T-helper 2 cell (primary cell): Measurements from ENCODE around the gene OR8D4.
"Not testable (repeated sequence)": the region's sequence is repeated elsewhere in the genome, so short reads cannot be mapped to it uniquely, and the experiment has no call there.

Experiments used
- DNase-seq, 5 experiments: peaks; one replicate each; pipeline versions ENCODE4 v3.0.0 to v3.0.0-alpha.2; 2012 to 2022
- total RNA-seq, 2 donors: gene quantifications; one replicate each; lab custom pipeline; 2026; lab: John Stamatoyannopoulos, UW

Gene OR8D4
- total RNA-seq = 0 reads per million in 2 donors

DNA sequence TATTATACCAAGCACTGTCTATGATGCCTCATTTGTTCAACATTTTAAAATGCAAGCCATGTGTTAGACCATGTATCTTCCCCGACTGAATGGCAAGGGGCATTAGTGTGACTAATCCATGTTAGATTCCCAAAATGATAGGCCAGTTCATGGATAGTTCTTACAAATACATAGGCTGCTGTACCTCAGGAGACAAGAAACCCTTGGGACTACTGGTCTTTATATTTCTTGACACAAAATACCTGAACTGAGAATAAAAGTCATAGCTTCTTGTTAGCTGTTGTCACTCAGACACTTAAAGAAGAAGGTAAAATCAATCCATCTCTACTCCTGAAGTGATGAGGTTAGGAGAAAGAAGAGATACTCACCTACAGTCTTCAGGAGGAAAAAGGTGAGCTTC is at the start of gene OR8D4:
OR8D4 (plus strand) TSS at position 301 of the 400 bp plus-strand sequence. CDS start 4,265 bp downstream, outside the sequence.
- no peak for DNase-seq

DNA sequence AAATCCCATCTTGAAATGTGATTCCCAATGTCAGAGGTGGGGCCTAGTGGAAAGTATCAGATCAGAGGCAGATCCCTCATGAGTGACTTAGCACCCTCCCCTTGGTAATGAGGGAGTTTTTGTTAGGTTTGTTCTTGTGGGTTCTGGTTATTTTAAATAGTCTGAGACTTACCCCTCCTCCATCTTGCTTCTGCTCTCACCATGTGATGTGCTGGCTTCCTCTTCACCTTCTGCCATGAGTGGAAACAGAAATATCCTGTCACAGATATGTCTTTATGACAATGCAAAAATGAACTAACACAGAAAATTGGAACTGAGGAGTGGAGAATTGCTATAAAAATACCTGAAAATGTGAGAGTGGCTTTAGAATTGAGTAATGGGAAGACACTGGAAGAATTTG is 49.6 kb upstream of the OR8D4 start:
- no peak for DNase-seq

DNA sequence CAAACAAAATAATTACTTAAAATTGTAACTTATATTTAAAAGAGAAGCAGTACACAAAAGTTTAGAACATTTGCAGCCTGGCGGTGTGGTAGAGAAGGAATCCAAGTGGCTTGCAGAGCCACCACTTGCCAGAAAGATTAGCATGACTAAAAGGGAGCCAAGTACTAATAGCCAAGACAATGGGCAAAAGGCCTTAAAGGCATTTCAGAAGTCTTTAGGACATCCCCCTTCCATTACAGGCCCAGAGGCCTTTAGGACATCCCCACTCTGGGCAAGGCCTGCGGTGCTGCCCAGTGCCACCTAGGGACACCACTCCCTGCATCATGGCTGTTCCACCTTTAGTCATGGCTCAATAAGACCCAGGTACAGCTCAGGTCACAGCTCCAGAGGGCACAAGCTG is 48.9 kb upstream of the OR8D4 start:
- DNase-seq = no peak

- DNase-seq = no peak
These were observed 45.5 kb upstream of the OR8D4 start for GRCh38 chr11:123856444-123856843.

GRCh38 chr11:123859731-123860130 is 42.2 kb upstream of the OR8D4 start:
- DNase-seq = no peak

DNA sequence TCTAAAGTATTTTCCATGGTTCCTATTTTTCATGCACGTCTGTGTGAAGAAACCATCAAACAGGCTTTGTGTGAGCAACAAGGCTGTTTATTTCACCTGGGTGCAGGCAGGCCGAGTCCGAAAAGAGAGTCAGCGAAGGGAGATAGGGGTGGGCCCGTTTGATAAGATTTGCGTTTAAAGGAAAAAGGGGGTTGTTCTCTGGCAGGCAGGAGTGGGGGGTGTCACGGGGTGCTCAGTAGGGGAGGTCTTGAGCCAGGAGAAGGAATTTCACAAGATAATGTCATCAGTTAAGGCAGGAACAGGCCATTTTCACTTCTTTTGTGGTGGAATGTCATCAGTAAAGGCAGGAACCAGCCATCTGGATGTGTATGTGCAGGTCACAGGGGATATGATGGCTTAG is 36.7 kb upstream of the OR8D4 start:
- DNase-seq = not testable (repeated sequence)

DNA sequence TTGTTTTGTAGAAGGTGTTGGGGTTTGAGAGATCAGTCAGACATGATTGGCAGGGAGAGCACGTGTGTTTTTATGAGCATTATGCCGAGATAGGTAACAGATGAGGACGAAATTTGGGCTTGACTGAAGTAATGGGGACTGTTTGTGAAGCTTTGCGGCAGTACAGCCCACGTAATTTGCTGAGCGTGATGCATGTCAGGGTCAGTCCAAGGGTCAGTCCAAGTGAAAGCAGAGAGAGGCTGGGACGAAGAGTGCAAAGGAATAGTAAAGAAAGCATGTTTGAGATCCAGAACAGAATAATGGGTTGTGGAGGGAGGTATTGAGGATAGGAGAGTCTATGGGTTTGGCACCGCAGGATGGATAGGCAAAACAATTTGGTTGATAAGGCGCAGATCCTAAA is 34.2 kb upstream of the OR8D4 start:
- DNase-seq = not testable (repeated sequence)

GRCh38 chr11:123880912-123881311 is 21.1 kb upstream of the OR8D4 start:
- DNase-seq = no peak

GRCh38 chr11:123885570-123885969 is 16.4 kb upstream of the OR8D4 start, which contains the start of gene TMEM225:
Gene TMEM225 (minus strand): TSS chr11:123885670. CDS start chr11:123885425, 245 bp downstream.
- DNase-seq = no peak

DNA sequence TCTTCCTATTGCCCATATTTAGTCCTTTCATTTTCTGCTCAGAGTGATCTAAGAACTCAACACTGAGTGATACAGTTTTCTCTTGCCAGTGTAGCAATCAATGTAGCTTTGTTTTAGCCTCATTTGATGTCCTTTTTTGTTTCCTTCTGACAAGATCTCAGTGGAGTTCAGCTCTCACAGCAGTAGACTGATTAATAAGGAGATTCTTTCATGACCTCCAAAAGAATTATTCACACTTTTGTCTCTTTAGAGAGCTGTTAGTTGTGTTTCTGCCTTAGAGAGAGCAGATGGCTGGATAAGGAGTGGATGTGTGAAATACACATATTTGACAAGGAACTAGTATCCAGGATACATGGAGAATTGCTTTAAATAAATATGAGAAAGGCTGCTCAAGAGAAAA is 9.9 kb upstream of the OR8D4 start:
- DNase-seq = no peak

DNA sequence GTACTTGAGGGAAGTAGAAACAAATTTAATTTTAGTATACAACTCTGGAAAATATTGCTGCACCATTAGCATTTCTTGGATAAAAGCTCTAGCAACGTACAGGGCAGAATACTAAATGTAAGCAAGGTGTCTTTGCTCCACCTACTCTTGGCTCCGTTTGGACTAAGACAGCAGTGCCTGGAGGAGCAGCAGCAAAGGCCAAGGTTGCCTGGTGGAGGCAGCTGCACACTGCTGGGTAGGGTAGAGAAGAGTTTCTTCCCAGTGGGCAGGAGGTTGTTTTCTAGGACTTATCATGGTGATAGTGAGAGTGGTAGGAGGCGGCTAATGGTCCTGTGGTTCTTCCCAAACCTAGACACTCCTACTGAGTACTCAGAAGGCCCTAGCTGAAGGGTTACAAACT is 2.2 kb upstream of the OR8D4 start:
- no peak for DNase-seq

DNA sequence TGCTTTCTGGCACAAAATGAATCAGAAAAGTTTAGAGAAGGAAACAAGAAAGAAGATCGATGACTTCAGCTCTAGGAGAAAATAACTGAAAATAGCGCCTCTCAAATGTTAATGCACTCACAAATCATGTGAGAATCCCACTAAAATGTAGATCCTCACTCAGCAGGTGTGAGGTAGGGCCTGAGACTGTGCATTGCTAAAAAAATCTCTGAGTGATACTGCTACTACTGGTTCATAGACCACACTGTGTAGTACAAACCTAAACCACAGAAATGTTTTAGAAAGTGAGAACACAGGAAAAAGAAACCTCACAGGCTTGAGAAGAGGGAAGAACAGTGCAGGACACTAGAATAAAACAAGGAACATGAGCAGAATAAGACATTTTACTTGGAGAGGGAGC is 2.0 kb downstream of the OR8D4 start:
- peak in 1 of 5 experiments; percentile 29 for DNase-seq

GRCh38 chr11:123904932-123905331 is 3.0 kb downstream of the OR8D4 start:
- DNase-seq = no peak

DNA sequence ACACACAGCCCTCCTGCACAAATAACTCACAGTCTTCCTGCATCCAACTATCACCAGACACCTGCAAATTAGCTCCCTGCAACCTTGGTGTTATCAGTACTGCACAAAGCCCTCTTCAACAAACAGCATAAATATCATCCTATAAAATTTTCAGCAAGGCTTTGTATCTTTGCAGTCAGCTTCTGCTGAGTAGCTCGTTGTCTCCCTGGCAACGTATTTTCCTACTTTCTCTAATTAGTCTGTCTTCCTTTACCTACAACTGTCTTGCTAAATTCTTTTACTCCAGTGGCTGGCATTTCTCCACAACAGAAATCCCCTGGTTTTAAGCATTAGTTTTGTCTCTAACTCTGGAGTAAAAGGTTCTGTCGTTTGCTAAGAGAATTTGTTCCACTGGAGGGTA is 3.9 kb downstream of the OR8D4 start:
- DNase-seq = no peak

GRCh38 chr11:123920943-123921342 is 19.0 kb downstream of the OR8D4 start:
- DNase-seq = no peak

GRCh38 chr11:123924027-123924426 is 22.1 kb downstream of the OR8D4 start:
- no peak for DNase-seq

- DNase-seq = no peak
These were observed 37.4 kb downstream of the OR8D4 start, which contains the start of gene OR4D5 for GRCh38 chr11:123939317-123939716. Gene OR4D5 (plus strand): TSS chr11:123939617. CDS start chr11:123939617, 0 bp downstream.

- no peak for DNase-seq
These were observed 40.4 kb downstream of the OR8D4 start for GRCh38 chr11:123942413-123942812.

DNA sequence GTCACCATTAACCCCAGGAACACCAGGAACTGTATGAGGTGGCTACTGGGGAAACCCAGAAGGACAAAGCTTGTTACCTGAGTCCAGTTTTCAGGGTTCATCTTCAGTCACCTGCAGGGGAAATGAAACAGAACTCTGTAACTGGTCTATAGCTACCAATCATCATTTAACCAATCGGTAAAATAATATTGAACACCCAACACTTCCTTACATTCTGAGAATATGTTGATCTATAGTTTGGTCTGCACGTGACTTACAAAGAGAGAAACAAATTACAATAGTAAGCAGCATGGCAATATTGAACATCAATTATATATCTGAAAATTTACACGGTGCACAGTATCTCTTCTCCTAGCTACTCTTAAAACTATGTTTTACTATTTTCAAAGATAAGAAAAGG is 41.8 kb downstream of the OR8D4 start, which contains the start of gene OR6T1:
OR6T1 (minus strand) TSS at position 101 of the 400 bp plus-strand sequence; CDS start at position 101, 0 bp downstream.
- no peak for DNase-seq

GRCh38 chr11:123945132-123945531 is 43.2 kb downstream of the OR8D4 start:
- no peak for DNase-seq

DNA sequence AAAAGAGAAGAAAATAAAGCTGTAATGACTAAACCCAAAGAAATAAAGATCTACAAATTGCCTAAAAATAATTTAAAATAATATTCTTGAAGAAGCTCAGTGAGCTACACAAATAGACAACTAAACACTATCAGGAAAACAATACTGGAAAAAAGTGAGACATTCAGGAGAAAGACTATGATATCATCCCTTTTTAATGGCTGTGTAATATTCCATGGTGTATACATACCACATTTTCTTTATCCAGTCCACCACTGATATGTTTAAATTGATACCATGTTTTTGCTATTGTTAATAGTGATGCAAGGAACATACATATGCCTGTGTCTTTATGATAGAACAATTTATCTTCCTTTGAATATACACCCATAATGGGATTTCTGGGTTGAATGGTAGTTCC is 54.8 kb downstream of the OR8D4 start:
- no peak for DNase-seq
